Panc1 (cell line): Measurements from ENCODE around the gene LPGAT1. TPM values are rescaled to one million over a fixed set of nuclear protein-coding genes. Genes with fewer than 3 reads are reported as not detected.

Experiments used
- ATAC-seq: fragments of 200-7000 bp; cut with Tn5 transposase; 2 replicates; pipeline ENCODE4 v1.9.1; 2020; ENCODE audit warnings: mild to moderate bottlenecking, moderate library complexity
- BruUV-seq: library from RNA; stranded (reverse); fragments of 400-500 nt; replicated peaks from 2 replicates; lab custom pipeline; 2021; lab: Mats Ljungman, UMichigan
- CTCF ChIA-PET: fragments of 300-600 bp; sonication (Branson Sonifier 250); formaldehyde crosslinking; loops from one replicate; lab custom pipeline; 2022; ENCODE audit warnings: antibody characterized with exemption; lab: Charles Lee
- POLR2A ChIA-PET: fragments of 300-600 bp; sonication (Branson Sonifier 250); formaldehyde crosslinking; loops from one replicate; lab custom pipeline; 2022; ENCODE audit warnings: antibody characterized with exemption; lab: Charles Lee
- DNase-seq: peaks from one replicate; pipeline ENCODE4 v3.0.0-alpha.2; 2010; ENCODE audit warnings: low read depth, low spot score
- H3K27ac ChIP-seq: 2 replicates; pipeline ENCODE4 v1.5.1; 2011; ENCODE audit warnings: mild to moderate bottlenecking, low read length, inconsistent platforms
- H3K27me3 ChIP-seq: fragments of 200-500 bp; sonication (Bioruptor generic); 2 replicates; pipeline ENCODE4 v1.6.0; 2014; ENCODE audit warnings: low read length, inconsistent platforms; ENCODE audit not compliant: control insufficient read depth, insufficient read depth
- H3K36me3 ChIP-seq: fragments of 200-500 bp; sonication (Bioruptor generic); 2 replicates; pipeline ENCODE4 v1.5.1; 2014; ENCODE audit warnings: inconsistent platforms, mild to moderate bottlenecking, low read length, moderate library complexity; ENCODE audit not compliant: control insufficient read depth, insufficient read depth
- H3K4me1 ChIP-seq: 2 replicates; pipeline ENCODE4 v1.5.1; 2011; ENCODE audit warnings: inconsistent platforms, mild to moderate bottlenecking, low read length, moderate library complexity; ENCODE audit not compliant: control insufficient read depth, insufficient read depth
- H3K4me3 ChIP-seq, 2 experiments: 2 replicates each; pipeline ENCODE4 v1.5.1; 2011 to 2012; ENCODE audit warnings: low read depth in 2 of 2, low read length in 2 of 2, mild to moderate bottlenecking in 2 of 2, inconsistent platforms in 1 of 2, moderate library complexity in 1 of 2
- H3K9me3 ChIP-seq: fragments of 200-500 bp; sonication (Bioruptor generic); 2 replicates; pipeline ENCODE4 v1.5.1; 2014; ENCODE audit warnings: low read depth, mild to moderate bottlenecking, inconsistent platforms, low read length, moderate library complexity; ENCODE audit not compliant: control insufficient read depth, insufficient read depth
- POLR2AphosphoS5 ChIP-seq: IDR thresholded peaks from 2 replicates; pipeline ENCODE4 v1.6.1; 2012; ENCODE audit warnings: mild to moderate bottlenecking, low read depth, low read length, moderate library complexity
- SIN3A ChIP-seq: IDR thresholded peaks from 2 replicates; pipeline ENCODE4 v1.6.1; 2012; ENCODE audit warnings: low read depth, mild to moderate bottlenecking, low read length, moderate library complexity, borderline replicate concordance; ENCODE audit not compliant: insufficient read depth
- TCF7L2 ChIP-seq: IDR thresholded peaks from 2 replicates; pipeline ENCODE4 v1.6.1; 2011; ENCODE audit warnings: mild to moderate bottlenecking, low read depth, low read length, inconsistent platforms
- in situ Hi-C: cut with HindIII; loops from 2 replicates; pipeline ENCODE4 v1.10.0; 2016; ENCODE audit warnings: low sequenced_read_pairs, low pct_unique_long_range_greater_than_20kb
- intact Hi-C: fragments of 100-400 bp; cut with micrococcal nuclease; formaldehyde crosslinking; loops from one replicate; pipeline ENCODE4 v1.10.0; 2022; ENCODE audit not compliant: unreplicated experiment
- total RNA-seq: library from RNA; stranded (reverse); gene quantifications from one replicate; pipeline ENCODE4 v1.2.1, GENCODE V29; 2021; ENCODE audit not compliant: unreplicated experiment
- TF ChIP-seq, protein P1 (sequence below): fragments of 450-650 bp; IDR thresholded peaks from 2 replicates; pipeline ENCODE4 v1.5.1; 2017; ENCODE audit warnings: mild to moderate bottlenecking
- TF ChIP-seq, protein P2 (sequence below), 2 experiments: IDR thresholded peaks; 2 replicates each; pipeline ENCODE4 v1.6.1; 2011 to 2012; ENCODE audit warnings: low read depth in 2 of 2, control low read depth in 1 of 2, low read length in 1 of 2, mild to moderate bottlenecking in 1 of 2, moderate library complexity in 1 of 2; ENCODE audit not compliant: insufficient read depth in 1 of 2

The LPGAT1 gene
- total RNA-seq, 1 experiment from 2014 or later = 85.4 TPM

DNA sequence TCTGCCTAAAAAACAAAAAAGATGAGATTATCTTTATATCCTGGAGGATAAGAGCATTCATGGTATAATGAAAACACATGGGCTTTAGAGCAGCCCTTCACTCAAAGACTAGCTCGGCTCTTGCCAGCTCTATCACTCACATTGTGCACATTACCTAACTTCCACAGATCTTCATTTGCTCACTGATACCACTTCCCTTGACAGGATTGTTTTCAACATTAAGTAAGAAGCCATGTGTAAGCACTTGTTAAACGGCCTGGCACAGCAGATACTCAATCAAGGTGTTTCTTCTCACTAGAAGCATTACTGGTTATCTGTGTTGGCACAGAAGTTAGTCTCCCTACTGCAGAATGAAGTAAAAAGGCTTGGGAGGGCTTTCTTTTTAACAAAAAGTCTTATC, 18.7 kb downstream of the LPGAT1 start:
- in situ Hi-C loops = no loop called here
- POLR2A ChIA-PET = interaction anchor here (0.6 kb wide), 1 partner anchor 22 kb away, joined by 7 read pairs; no protein-coding TSS in a partner anchor
- H3K27me3 ChIP-seq = no peaks in the 10 kb centered on the region
- DNase-seq (no peak), ATAC-seq (no peak)
- H3K4me3 ChIP-seq = no peak overlapping the region
- CTCF ChIA-PET = interaction anchor here (0.6 kb wide), 1 partner anchor 114 kb away, joined by 4 read pairs; no protein-coding TSS in a partner anchor
- no peaks in the 10 kb centered on the region; the same call in 1 of the 2 replicates for H3K4me1 ChIP-seq
- no peaks in the 10 kb centered on the region for H3K36me3 ChIP-seq
- no peaks in the 10 kb centered on the region for H3K9me3 ChIP-seq
- intact Hi-C loops = no loop called here
- no TSS peak for BruUV-seq
- TF ChIP-seq, protein P1, sequence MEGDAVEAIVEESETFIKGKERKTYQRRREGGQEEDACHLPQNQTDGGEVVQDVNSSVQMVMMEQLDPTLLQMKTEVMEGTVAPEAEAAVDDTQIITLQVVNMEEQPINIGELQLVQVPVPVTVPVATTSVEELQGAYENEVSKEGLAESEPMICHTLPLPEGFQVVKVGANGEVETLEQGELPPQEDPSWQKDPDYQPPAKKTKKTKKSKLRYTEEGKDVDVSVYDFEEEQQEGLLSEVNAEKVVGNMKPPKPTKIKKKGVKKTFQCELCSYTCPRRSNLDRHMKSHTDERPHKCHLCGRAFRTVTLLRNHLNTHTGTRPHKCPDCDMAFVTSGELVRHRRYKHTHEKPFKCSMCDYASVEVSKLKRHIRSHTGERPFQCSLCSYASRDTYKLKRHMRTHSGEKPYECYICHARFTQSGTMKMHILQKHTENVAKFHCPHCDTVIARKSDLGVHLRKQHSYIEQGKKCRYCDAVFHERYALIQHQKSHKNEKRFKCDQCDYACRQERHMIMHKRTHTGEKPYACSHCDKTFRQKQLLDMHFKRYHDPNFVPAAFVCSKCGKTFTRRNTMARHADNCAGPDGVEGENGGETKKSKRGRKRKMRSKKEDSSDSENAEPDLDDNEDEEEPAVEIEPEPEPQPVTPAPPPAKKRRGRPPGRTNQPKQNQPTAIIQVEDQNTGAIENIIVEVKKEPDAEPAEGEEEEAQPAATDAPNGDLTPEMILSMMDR = no peak
- TF ChIP-seq SIN3A (no peak), POLR2AphosphoS5 (no peak), TCF7L2 (no peak)
- TF ChIP-seq, protein P2, sequence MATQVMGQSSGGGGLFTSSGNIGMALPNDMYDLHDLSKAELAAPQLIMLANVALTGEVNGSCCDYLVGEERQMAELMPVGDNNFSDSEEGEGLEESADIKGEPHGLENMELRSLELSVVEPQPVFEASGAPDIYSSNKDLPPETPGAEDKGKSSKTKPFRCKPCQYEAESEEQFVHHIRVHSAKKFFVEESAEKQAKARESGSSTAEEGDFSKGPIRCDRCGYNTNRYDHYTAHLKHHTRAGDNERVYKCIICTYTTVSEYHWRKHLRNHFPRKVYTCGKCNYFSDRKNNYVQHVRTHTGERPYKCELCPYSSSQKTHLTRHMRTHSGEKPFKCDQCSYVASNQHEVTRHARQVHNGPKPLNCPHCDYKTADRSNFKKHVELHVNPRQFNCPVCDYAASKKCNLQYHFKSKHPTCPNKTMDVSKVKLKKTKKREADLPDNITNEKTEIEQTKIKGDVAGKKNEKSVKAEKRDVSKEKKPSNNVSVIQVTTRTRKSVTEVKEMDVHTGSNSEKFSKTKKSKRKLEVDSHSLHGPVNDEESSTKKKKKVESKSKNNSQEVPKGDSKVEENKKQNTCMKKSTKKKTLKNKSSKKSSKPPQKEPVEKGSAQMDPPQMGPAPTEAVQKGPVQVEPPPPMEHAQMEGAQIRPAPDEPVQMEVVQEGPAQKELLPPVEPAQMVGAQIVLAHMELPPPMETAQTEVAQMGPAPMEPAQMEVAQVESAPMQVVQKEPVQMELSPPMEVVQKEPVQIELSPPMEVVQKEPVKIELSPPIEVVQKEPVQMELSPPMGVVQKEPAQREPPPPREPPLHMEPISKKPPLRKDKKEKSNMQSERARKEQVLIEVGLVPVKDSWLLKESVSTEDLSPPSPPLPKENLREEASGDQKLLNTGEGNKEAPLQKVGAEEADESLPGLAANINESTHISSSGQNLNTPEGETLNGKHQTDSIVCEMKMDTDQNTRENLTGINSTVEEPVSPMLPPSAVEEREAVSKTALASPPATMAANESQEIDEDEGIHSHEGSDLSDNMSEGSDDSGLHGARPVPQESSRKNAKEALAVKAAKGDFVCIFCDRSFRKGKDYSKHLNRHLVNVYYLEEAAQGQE (IDR thresholded peaks at IDR 0.05; ENCODE audit: insufficient read depth in 1 of 2, low read depth in 2 of 2, low read length in 1 of 2) = no peak
- H3K27ac ChIP-seq = no peak overlapping the region

DNA sequence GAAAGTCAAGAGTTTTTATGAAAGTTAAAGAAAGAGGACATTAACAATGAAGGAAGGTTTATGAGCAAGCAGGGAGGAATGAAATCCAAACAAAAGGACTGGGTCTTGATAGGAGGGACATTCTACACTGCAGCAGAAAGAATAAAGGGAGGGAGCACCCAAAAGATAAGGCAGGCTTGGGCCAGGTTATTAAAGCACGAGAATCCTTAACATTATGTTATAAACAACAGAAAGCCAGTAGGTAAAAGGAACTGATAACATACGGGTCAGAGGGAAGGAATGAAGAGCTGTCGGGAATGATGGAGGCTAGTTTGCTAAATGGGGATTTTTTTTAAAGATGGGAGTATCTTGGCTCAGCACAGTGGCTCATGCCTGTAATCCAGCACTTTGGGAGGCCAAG, 19.4 kb downstream of the LPGAT1 start:
- H3K27me3 ChIP-seq = no peaks in the 10 kb centered on the region
- no peak overlapping the region for H3K4me3 ChIP-seq
- CTCF ChIA-PET = interaction anchor here (0.6 kb wide), 1 partner anchor 113 kb away, joined by 4 read pairs; no protein-coding TSS in a partner anchor
- no peaks in the 10 kb centered on the region for H3K9me3 ChIP-seq
- intact Hi-C loops (no loop called here), in situ Hi-C loops (no loop called here)
- no TSS peak for BruUV-seq
- no peak overlapping the region for H3K27ac ChIP-seq
- TF ChIP-seq POLR2AphosphoS5 (no peak), SIN3A (no peak), TCF7L2 (no peak)
- TF ChIP-seq, protein P1 = no peak
- TF ChIP-seq, protein P2 (IDR thresholded peaks at IDR 0.05; ENCODE audit: insufficient read depth in 1 of 2, low read depth in 2 of 2, low read length in 1 of 2) = no peak
- no peaks in the 10 kb centered on the region; the same call in 1 of the 2 replicates for H3K4me1 ChIP-seq
- H3K36me3 ChIP-seq = no peaks in the 10 kb centered on the region
- POLR2A ChIA-PET = interaction anchor here (0.6 to 0.7 kb wide), 2 partner anchors 21 to 36 kb away, joined by 4 to 7 read pairs; no protein-coding TSS in a partner anchor
- DNase-seq (no peak), ATAC-seq (no peak)
